SHP77 treated with DMSO at 0.1 percent for 48 hours (cell line): ENCODE data around the gene SCRN1.
A peak's percentile ranks its signal among the peaks of the same experiment; 100 is the strongest.

Experiments
- DNase-seq: peaks from one replicate; lab custom pipeline; 2025; lab: John Stamatoyannopoulos, UW

SCRN1 gene

GRCh38 chr7:29989257-29989995, at the start of gene SCRN1:
Gene SCRN1, minus strand, starts transcription at chr7:29989801. Its CDS starts 20,734 bp downstream, at chr7:29969067.
- DNase-seq, result peak; percentile 33

GRCh38 chr7:30038196-30038980, 48.8 kb upstream of the SCRN1 start:
- DNase-seq, result no peak

GRCh38 chr7:30036220-30036619, 46.6 kb upstream of the SCRN1 start:
- no peak for DNase-seq

- DNase-seq, result no peak
These were observed 44.9 kb upstream of the SCRN1 start for GRCh38 chr7:30034501-30034900.

GRCh38 chr7:30032310-30033125, 42.9 kb upstream of the SCRN1 start:
- no peak for DNase-seq

- DNase-seq, result no peak
These were observed 40.1 kb upstream of the SCRN1 start for GRCh38 chr7:30029696-30030095.

- peak; percentile 56 for DNase-seq
These were observed 39.4 kb upstream of the SCRN1 start for GRCh38 chr7:30028749-30029635.

- DNase-seq, result peak; percentile 92
These were observed 38.7 kb upstream of the SCRN1 start, which contains the start of gene PLEKHA8 for GRCh38 chr7:30028216-30028748. Gene PLEKHA8, plus strand, starts transcription at chr7:30028412. Its CDS starts 351 bp downstream, at chr7:30028763.

GRCh38 chr7:30027740-30028215, 38.2 kb upstream of the SCRN1 start:
- peak; percentile 84 for DNase-seq

- DNase-seq, result peak; percentile 58
These were observed 37.5 kb upstream of the SCRN1 start for GRCh38 chr7:30027065-30027456.

GRCh38 chr7:30026229-30027064, 36.8 kb upstream of the SCRN1 start, which contains the start of gene FKBP14:
Gene FKBP14, minus strand, starts transcription at chr7:30026702. Its CDS starts 194 bp downstream, at chr7:30026508.
- DNase-seq, result peak; percentile 100

- no peak for DNase-seq
These were observed 33.9 kb upstream of the SCRN1 start for GRCh38 chr7:30023524-30023923.

GRCh38 chr7:30022991-30023390, 33.4 kb upstream of the SCRN1 start:
- DNase-seq, result no peak

- no peak for DNase-seq
These were observed 30.9 kb upstream of the SCRN1 start for GRCh38 chr7:30020535-30020934.

GRCh38 chr7:30019960-30020359, 30.4 kb upstream of the SCRN1 start:
- DNase-seq, result no peak

GRCh38 chr7:30019387-30019786, 29.8 kb upstream of the SCRN1 start:
- no peak for DNase-seq

GRCh38 chr7:30018451-30018850, 28.9 kb upstream of the SCRN1 start:
- no peak for DNase-seq

GRCh38 chr7:30012757-30013156, 23.2 kb upstream of the SCRN1 start:
- DNase-seq, result no peak

GRCh38 chr7:30010021-30010420, 20.4 kb upstream of the SCRN1 start:
- no peak for DNase-seq

- no peak for DNase-seq
These were observed 15.9 kb upstream of the SCRN1 start for GRCh38 chr7:30005464-30005863.
